GM18858 (cell line): ENCODE data around the gene RRBP1.
A peak's percentile ranks its signal among the peaks of the same experiment; 100 is the strongest.

Experiments
- ATAC-seq: cut with Tn5 transposase; IDR thresholded peaks from one replicate; pipeline ENCODE4 v1.9.1; 2021; ENCODE audit not compliant: unreplicated experiment

Gene RRBP1

DNA sequence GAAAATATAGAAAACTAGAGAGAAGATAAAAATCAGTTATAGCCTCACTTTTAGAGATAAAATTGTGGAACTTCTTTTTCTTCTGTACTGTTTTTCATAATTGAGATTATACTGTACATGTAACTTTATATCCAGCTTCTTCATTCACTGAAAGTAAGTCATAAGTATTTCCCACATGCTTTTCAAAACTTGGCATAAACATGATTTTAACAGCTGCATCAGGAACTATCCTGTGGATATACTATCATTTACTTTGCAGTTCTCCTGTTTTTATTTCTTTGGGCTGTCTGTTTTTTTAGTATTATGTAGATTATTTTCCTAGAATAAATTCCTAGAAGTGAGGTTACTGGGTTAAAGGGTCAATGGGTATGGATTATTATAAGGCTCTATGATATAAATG lies 97.4 kb downstream of the RRBP1 start:
- ATAC-seq, result no peak

DNA sequence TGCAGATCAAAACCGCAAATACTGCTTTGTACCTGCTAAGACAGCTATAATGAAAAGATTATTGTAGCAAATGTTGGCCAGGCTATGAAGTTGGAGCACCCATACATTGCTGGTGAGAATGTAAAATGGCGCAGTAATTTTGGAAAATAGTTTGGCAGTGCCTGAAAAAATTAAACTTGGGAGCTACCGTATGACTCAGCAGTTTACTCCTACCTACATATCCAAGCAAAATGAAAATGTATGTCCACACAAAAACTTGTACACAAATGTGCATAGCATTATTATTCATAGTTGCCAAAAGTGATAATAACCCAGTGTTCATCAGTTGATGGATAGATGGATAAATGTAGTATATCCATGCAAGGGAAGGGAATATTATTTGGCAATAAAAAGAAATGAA lies 98.9 kb downstream of the RRBP1 start:
- ATAC-seq, result no peak

- no peak for ATAC-seq
These were observed 101.1 kb downstream of the RRBP1 start for GRCh38 chr20:17580895-17581294.

DNA sequence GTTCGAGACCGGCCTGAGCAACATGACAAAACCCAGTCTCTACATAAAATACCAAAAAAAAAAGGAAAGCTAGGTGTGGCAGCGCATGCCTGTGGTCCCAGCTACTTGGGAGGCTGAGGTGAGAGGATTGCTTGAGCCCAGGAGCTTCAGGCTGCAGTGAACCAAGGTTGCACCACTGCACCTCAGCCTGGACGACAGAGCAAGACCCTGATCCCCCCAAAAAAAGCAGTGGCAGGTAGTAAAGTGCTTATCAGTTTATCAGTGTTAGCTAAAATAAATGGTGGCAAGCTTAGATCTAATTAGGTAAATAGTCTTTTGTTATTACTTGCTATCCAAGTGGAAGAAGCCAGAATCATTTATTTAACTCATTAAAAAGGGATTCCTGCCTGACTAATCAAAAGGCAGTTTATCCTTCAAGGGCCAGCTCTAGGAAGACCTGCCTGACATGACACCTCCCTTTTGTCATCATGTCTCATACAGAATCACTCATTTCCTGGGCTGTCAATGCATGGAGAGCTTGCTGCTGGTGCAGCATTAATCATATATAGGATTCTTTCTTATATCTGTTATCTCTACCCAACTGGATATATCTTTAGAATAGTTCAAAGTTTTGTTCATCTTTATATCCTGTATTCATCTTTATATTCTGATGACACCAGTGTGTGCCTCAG lies 102.5 kb downstream of the RRBP1 start:
- ATAC-seq, result no peak

DNA sequence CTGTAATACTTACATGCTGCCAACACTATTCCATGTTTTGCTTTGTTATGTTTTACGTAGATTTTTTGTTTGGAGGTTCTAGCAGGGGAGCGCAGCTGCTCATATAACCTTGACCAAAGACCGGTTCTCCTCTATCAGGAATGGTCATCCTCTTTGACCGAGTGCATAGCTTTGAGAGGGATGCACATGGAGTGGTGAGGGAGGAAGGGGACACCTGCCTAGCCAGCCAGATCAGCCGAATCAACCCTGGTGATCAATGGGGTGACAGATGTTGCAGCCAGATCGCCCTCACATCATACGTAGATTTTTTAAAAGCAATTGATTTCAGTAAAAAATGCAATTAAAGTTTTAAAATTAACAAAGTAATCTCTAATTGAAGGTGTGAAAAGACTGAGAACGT lies 105.8 kb downstream of the RRBP1 start:
- ATAC-seq, result no peak

- no peak for ATAC-seq
These were observed 108.6 kb downstream of the RRBP1 start for GRCh38 chr20:17573463-17573862.

DNA sequence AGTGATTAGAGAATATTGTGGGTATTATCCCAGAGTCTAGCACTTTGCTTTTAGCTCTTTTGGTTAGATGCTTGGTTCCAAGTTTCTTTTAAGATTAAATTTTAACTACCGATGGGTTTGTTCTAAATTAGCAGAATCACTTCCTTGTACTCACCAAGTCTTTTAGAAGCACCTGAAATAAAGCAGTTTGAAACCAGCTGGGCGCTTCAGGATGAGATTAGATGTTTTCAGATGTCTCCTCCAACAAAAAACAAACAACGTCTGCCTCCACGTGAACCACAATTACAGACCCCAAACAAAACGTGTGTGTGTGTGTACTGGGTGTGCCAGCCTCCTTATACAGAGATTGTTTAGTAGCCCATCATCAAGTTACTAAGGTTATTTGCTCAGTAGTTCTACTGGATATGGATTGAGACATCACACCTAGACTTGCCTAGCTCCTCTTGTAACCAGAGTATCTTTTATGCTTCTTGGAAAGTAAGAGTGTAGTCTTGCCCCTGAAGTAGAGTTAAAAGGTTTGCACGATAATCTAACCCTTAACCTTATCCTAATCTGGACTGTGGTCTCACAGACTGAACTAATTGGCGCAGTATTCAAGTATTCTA lies 109.9 kb downstream of the RRBP1 start:
- ATAC-seq, result no peak

DNA sequence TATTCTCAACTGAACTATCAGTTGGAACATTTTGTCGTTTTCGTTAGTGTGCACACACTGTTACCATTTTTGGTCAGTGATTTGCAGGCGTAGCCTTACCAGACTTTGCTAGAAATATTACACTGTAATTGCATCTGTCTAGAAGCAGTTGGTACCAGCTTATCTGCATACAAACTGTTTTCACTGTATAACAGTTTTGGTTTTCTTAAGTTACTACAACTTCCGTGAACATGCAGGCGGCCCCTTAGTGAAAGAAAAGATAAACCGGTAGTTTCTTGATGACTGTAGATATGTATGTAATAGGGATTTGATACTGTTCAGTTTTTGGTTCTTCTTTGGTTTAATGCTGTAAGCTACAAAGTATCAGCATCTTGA lies 110.9 kb downstream of the RRBP1 start:
- ATAC-seq, result no peak

DNA sequence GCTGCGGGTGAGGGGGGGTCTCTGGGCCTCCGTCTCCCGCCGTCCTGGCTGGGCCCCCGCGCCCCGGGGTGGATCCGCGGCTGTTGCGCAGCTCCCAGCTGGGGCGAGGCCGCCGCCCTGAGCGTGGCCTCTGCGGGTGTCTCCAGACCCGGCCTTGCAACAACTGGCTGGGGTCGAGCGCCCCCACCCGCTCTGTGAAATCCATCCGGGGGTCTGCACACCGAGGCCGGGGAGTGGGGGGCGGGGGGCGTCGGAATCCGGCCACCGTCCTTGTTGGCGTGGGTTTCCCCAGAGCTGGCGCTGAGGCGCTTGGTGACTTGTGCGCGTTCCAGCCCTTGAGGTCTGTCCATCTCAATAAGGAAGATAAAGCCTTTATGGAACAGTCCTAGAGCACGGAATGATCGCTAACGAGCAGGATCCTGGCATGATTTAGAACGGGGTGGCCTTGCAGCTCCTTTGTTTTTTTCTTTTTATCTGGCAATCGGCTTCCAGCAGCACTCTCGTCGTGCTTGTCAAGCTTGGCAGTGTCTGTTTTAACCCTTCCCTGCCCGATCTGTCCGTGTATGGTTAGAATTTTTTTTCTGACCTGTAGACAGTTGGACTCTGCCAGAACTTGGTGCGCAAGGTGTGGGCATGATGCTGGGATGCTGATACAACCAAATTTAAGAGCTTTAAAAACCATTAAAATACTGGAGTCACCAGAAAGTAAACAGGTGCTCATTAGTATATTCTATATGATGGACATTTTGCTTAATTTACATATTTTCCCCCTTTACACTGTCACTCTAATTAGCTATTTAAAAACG lies 111.5 kb downstream of the RRBP1 start:
- ATAC-seq, result peak; percentile 20

- peak; percentile 84 for ATAC-seq
These were observed 112.3 kb downstream of the RRBP1 start, which contains the start of gene DSTN for GRCh38 chr20:17569616-17570346. DSTN (plus strand) TSS chr20:17570075; CDS start chr20:17570209, 134 bp downstream.

DNA sequence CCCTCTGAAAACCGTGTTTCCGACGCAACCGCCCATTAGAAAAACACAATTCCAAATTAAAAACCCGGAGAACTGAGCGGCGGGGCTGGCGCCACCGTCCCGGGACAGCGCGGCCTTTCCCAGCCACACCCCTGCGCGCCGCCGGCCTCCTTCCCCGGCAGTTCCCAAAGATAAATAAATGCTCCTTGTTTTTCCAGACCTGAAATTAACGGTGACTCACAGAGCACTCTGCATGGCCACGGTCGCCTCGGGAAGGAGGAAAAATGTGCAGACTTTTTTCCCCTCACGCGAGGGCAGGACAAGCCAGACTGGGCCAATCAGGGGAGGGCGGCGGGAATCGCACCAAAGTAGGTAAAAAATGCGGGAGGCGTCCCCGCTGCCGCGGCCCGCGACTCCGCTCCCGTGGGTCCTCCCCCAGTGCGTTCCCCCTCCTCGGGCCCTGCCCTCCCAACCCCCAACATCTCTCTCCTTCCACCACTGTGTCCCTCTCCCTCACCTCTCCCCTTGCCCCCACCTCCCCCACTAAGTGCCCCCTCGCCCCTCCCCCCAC lies 113.0 kb downstream of the RRBP1 start:
- no peak for ATAC-seq

DNA sequence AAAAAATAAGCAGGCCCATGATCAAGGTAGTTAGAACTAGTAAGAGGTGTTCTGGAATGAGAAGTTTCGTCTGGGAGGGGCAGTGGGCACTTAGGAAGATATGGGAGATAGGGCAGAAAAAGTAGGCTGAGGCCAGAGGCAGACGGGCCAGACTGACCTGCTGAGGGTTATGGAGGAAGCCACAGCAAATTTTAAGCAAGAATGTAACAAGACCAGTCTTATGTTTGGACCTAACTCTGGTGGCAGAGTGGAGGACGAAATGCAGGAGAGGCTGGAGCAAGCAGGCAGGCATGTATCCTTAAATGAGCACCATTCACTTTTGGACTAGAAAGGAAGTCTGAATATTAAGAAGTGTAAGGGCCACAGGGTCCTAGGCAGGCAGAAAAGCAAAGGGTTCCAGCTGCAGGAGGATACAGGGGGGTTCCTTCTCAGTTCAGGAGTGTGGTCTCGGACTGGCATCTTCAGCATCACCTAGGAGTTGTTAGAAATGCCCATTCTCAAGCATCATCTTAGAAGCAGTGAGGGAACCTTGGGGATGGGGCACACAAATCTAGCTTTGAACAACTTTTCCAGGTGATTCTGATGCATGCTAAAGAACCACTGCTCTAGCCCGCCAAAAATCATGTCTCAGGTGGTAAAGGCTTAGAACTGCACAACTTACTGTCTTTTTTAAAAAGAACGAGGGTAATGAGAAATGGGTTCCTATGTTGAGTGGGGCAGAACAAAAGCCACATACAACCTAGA lies 113.8 kb downstream of the RRBP1 start:
- ATAC-seq, result no peak

DNA sequence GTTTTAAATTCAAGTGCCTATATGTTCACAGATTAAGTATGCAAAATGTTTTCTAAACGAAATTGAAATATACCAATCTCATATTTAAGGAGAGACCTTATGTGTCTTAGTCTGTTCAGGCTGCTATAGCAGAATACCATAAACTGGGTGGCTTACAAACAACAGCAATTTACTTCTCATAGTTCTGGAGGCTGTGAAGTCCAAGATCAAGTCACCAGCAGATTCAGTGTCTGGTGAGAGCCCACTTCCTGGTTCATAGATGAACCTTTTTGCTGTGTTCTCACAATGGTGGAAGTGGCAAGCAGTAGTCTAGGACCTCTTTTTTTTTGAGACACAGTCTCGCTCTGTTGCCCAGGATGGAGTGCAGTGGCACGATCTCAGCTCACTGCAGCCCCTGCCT lies 115.7 kb downstream of the RRBP1 start:
- ATAC-seq, result no peak

GRCh38 chr20:17565169-17565845 lies 116.7 kb downstream of the RRBP1 start:
- no peak for ATAC-seq
